SW 1271 (cell line): ENCODE measurements around the gene WWOX.

Experiments used
- DNase-seq, 2 experiments: peaks; one replicate each; lab custom pipeline; 2025; lab: John Stamatoyannopoulos, UW

The WWOX gene

GRCh38 chr16:78195797-78196196 is 96.3 kb downstream of the WWOX start:
- DNase-seq = no peak

GRCh38 chr16:78196502-78196901 is 97.0 kb downstream of the WWOX start:
- no peak for DNase-seq

- DNase-seq = no peak
Observed at GRCh38 chr16:78198288-78198687, 98.8 kb downstream of the WWOX start.

- no peak for DNase-seq
Observed at GRCh38 chr16:78199325-78200022, 100.0 kb downstream of the WWOX start.

- no peak for DNase-seq
Observed at GRCh38 chr16:78200023-78200389, 100.6 kb downstream of the WWOX start.

- DNase-seq = no peak
Observed at GRCh38 chr16:78200623-78201096, 101.2 kb downstream of the WWOX start.

- DNase-seq = no peak
Observed at GRCh38 chr16:78205506-78205905, 106.1 kb downstream of the WWOX start.

GRCh38 chr16:78206623-78207223 is 107.3 kb downstream of the WWOX start:
- no peak for DNase-seq

- DNase-seq = no peak
Observed at GRCh38 chr16:78209951-78210661, 110.7 kb downstream of the WWOX start.

GRCh38 chr16:78211020-78211599 is 111.7 kb downstream of the WWOX start:
- DNase-seq = no peak

- no peak for DNase-seq
Observed at GRCh38 chr16:78211946-78212345, 112.5 kb downstream of the WWOX start.

- no peak for DNase-seq
Observed at GRCh38 chr16:78212674-78213073, 113.2 kb downstream of the WWOX start.

- DNase-seq = no peak
Observed at GRCh38 chr16:78213751-78214150, 114.3 kb downstream of the WWOX start.

- no peak for DNase-seq
Observed at GRCh38 chr16:78215222-78215621, 115.8 kb downstream of the WWOX start.

GRCh38 chr16:78216166-78216745 is 116.8 kb downstream of the WWOX start:
- DNase-seq = no peak

- no peak for DNase-seq
Observed at GRCh38 chr16:78217276-78217675, 117.8 kb downstream of the WWOX start.

GRCh38 chr16:78218279-78218678 is 118.8 kb downstream of the WWOX start:
- no peak for DNase-seq

- no peak for DNase-seq
Observed at GRCh38 chr16:78218856-78219651, 119.6 kb downstream of the WWOX start.

GRCh38 chr16:78220571-78220970 is 121.1 kb downstream of the WWOX start:
- DNase-seq = no peak

- DNase-seq = no peak
Observed at GRCh38 chr16:78221892-78222291, 122.4 kb downstream of the WWOX start.

GRCh38 chr16:78224342-78224741 is 124.9 kb downstream of the WWOX start:
- no peak for DNase-seq

GRCh38 chr16:78225919-78226318 is 126.5 kb downstream of the WWOX start:
- DNase-seq = no peak
